Ovary (tissue), 3 donors: ENCODE results near the gene EVX2.

Experiments used
- POLR2A ChIP-seq: fragments of 450-650 bp; IDR thresholded peaks from one replicate; pipeline ENCODE4 v1.6.1; 2017; ENCODE audit warnings: antibody characterized with exemption, mild to moderate bottlenecking, moderate library complexity
- TF ChIP-seq, protein P1 (sequence below), 3 donors: fragments of 450-650 bp in 2 of 3; fragments of 200-600 bp in 1 of 3; IDR thresholded peaks; one replicate each; pipeline versions ENCODE4 v1.5.1 to v1.8.0; 2016 to 2022; ENCODE audit warnings: antibody characterized with exemption in 3 of 3, mild to moderate bottlenecking in 1 of 3
- donor health status: DM: no; HTN: no; CAD: no.

GRCh38 chr2:176101216-176101830 lies 17.6 kb upstream of the EVX2 start:
- TF ChIP-seq, protein P1, sequence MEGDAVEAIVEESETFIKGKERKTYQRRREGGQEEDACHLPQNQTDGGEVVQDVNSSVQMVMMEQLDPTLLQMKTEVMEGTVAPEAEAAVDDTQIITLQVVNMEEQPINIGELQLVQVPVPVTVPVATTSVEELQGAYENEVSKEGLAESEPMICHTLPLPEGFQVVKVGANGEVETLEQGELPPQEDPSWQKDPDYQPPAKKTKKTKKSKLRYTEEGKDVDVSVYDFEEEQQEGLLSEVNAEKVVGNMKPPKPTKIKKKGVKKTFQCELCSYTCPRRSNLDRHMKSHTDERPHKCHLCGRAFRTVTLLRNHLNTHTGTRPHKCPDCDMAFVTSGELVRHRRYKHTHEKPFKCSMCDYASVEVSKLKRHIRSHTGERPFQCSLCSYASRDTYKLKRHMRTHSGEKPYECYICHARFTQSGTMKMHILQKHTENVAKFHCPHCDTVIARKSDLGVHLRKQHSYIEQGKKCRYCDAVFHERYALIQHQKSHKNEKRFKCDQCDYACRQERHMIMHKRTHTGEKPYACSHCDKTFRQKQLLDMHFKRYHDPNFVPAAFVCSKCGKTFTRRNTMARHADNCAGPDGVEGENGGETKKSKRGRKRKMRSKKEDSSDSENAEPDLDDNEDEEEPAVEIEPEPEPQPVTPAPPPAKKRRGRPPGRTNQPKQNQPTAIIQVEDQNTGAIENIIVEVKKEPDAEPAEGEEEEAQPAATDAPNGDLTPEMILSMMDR (IDR thresholded peaks at IDR 0.05): no peak
- TF ChIP-seq POLR2A: no peak
